SJSA1 (cell line): Measurements from ENCODE around the gene LRRK2. TPM values are rescaled to one million over a fixed set of nuclear protein-coding genes. Genes with fewer than 3 reads are reported as not detected.
"Not testable (repeated sequence)": the region's sequence is repeated elsewhere in the genome, so short reads cannot be mapped to it uniquely, and the experiment has no call there.

Experiments
- DNase-seq, 2 experiments: peaks; one replicate each; pipeline ENCODE4 v3.0.0-alpha.2; 2015 to 2020; ENCODE audit warnings: low spot score in 2 of 2, low read depth in 1 of 2
- H3K27ac ChIP-seq: fragments of 250-450 bp; sonication (Bioruptor Pico); 2 replicates; pipeline ENCODE4 v1.5.1; 2020; ENCODE audit warnings: mild to moderate bottlenecking, moderate library complexity
- H3K27me3 ChIP-seq: fragments of 250-450 bp; sonication (Bioruptor Pico); replicated peaks from 2 replicates; pipeline ENCODE4 v1.5.1; 2020; ENCODE audit warnings: mild to moderate bottlenecking, moderate library complexity
- H3K36me3 ChIP-seq: fragments of 250-450 bp; sonication (Bioruptor Pico); 2 replicates; pipeline ENCODE4 v1.5.1; 2020; ENCODE audit warnings: mild to moderate bottlenecking
- H3K4me1 ChIP-seq: fragments of 250-450 bp; sonication (Bioruptor Pico); replicated peaks from 2 replicates; pipeline ENCODE4 v1.6.1; 2021; ENCODE audit warnings: mild to moderate bottlenecking
- H3K4me3 ChIP-seq: fragments of 250-450 bp; sonication (Bioruptor Pico); 2 replicates; pipeline ENCODE4 v1.5.1; 2020; ENCODE audit warnings: mild to moderate bottlenecking
- H3K9me3 ChIP-seq: fragments of 250-450 bp; sonication (Bioruptor Pico); replicated peaks from 2 replicates; pipeline ENCODE4 v1.5.1; 2020; ENCODE audit warnings: mild to moderate bottlenecking
- total RNA-seq: library from RNA; depleted of rRNA; stranded (reverse); fragments of >200 nt; shearing (Covaris generic); gene quantifications from 2 replicates; pipeline ENCODE4 v1.2.3, GENCODE V29; 2014

LRRK2 gene
- total RNA-seq, 1 experiment from 2014 or later, result 0.11 TPM

DNA sequence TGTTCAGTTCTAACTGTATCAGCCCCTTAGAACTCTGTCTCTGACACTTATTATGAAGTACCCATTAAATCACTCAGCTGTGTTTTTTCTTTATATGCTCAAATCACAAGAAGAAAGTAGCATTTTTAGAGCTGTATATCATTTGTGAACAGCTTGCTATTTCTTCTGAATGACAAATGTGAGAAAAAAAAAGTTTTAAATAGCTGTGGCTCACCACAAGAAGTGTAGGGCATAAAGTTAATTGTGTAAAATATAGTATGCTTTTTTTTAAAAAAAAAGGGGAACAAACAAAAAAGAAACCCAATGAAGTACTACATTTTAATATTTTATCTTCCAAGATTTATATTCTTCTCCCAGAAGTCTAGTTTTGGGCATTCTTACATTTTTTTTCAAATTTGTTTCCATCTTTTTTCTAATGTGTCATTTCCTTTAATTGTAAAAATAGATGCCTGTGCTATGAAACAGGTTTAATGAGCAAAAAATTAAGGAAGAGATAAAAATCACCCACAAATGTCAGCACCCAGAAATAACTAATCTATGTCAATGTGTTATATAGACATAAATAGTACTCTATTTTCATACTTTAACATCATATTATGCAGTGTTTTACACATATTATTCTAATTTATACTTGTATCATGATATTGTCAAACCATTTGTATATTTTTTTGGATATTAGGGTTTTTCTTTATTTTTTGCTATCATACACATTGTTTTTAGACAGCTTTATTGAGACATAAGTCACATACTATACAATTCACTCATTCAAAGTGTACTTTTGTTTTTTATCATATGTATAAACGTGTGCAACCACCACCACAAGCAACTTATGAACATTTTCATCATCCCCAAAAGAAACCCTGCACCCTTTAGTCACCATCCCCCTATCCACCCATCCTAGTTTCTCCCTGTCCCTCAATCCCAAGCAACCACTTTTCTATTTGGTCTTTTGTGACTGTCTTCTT is 22.4 kb upstream of the LRRK2 start:
- H3K27me3 ChIP-seq, result no peaks in the 10 kb centered on the region
- no peak overlapping the region for H3K27ac ChIP-seq
- H3K4me3 ChIP-seq, result no peak overlapping the region
- H3K4me1 ChIP-seq, result no peaks in the 10 kb centered on the region
- no peaks in the 10 kb centered on the region; the same call in 1 of the 2 replicates for H3K9me3 ChIP-seq
- no peaks in the 10 kb centered on the region for H3K36me3 ChIP-seq
- DNase-seq, result no peak

DNA sequence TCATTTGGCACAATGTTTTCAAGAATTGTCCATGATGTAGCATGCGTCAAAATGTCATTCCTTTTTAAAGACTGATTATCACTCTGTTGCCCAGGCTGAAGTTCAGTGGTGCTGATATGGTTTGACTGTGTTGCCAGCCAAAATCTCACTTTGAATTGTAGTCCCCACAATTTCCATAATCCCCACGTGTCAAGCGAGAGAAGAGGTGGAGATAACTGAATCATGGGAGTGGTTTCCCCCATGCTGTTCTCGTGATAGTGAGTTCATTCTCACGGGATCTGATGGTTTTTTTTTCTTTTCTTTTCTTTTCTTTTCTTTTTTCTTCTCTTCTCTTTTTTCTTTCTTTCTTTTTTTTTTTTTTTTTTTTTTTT is 21.8 kb upstream of the LRRK2 start:
- no peaks in the 10 kb centered on the region for H3K36me3 ChIP-seq
- no peak overlapping the region for H3K27ac ChIP-seq
- H3K4me1 ChIP-seq, result no peaks in the 10 kb centered on the region
- H3K4me3 ChIP-seq, result no peak overlapping the region
- H3K9me3 ChIP-seq, result no peaks in the 10 kb centered on the region; the same call in 1 of the 2 replicates
- H3K27me3 ChIP-seq, result no peaks in the 10 kb centered on the region
- DNase-seq, result no peak

DNA sequence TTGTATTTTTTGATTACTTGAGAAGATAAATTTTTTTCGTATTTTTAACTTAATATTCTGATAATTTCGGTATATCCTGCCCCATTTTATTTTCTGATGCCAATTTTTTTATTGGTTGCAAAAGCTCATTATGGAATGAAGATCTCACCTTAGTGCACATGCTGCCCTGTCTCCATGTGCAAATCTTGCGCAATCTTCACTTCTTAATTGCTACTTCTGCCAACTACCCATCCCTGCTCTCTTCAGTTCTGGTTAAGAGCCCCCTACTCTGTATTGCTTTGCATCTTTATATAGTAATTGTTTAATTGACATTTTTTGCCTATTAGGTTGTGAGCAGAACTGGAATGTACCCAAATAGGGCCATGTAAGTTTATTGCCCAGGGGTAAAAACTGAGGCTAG is 20.5 kb upstream of the LRRK2 start:
- no peaks in the 10 kb centered on the region for H3K36me3 ChIP-seq
- DNase-seq, result no peak
- no peaks in the 10 kb centered on the region for H3K4me1 ChIP-seq
- H3K27ac ChIP-seq, result no peak overlapping the region
- no peaks in the 10 kb centered on the region for H3K9me3 ChIP-seq
- H3K4me3 ChIP-seq, result no peak overlapping the region
- H3K27me3 ChIP-seq, result no peaks in the 10 kb centered on the region

DNA sequence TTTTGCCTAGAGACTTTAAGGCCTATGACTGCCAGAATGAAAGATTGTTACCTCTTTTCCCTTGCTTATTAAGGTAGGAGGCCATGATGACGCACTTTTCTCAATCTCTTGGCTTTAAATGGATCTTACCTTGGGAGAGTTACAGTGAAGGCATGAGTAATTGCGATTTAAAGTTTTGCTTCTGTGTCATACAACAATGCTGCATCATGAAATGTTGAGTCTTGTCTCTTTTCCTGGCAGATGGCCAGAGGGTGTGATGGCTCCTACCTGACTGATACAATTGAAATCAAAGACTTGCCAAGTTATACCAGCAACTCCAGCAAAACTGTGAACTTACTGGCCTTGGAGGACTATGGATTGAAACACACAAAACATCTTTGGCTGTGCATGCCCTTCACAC is 17.2 kb upstream of the LRRK2 start:
- H3K27me3 ChIP-seq, result no peaks in the 10 kb centered on the region
- no peaks in the 10 kb centered on the region for H3K36me3 ChIP-seq
- no peaks in the 10 kb centered on the region for H3K4me1 ChIP-seq
- H3K9me3 ChIP-seq, result no peaks in the 10 kb centered on the region
- no peak overlapping the region for H3K4me3 ChIP-seq
- H3K27ac ChIP-seq, result no peak overlapping the region
- no peak for DNase-seq

DNA sequence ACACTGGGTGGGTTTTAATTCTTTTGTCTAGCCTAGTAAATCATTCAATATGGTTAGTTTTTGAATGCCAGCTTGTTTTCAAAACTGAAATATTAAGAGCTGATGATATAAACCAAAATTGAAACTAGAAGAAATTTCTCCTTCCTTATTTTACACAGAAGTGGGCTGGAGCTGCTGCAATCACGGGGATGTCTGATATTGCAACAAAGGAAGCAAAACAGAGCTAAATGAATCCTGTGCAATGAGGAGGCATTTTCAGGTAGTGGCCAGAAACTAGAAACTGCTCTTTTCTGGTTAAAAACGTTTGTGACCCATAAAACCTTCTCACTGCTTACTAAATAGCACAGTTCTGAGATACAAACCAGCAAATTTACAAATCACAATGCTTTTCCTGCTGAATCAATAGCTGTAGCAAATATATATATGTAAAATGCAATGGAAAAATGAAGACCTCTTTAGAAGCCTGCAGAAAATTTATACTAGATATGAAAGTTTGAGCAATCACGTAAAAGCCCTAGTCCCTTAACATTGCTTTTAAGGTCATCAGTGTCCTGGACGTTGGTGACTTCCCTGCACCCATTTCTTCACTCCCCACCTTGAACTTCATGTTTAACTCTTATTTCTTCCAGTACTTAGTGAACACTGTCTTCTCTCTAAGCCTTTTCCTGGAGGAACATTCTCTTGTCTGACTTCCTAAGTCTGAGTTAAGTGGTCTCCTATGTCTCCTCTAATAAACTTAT is 15.9 kb upstream of the LRRK2 start:
- Histone ChIP-seq H3K36me3 (no peaks in the 10 kb centered on the region), H3K27me3 (no peaks in the 10 kb centered on the region), H3K9me3 (no peaks in the 10 kb centered on the region), H3K4me3 (no peak overlapping the region), H3K27ac (no peak overlapping the region), H3K4me1 (no peaks in the 10 kb centered on the region)
- DNase-seq, result no peak

DNA sequence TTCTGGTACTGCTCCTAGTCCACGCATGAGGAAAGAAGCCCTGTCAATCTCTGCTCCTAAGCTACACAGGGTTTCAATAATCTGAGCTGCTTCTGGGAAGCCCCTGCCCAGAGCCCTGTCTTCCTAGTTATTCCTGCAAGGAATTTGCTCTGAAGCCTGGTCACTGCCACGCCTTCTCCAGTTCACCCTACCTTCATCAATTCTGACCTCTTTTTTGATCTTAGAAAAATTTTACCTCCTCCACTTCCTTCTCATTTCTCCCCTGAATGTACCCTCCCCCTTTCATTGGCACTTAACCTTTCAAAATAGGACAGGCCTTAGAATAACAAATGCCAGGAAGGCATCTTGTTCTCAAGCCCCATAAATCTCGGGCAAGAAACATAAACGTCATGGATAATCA is 14.9 kb upstream of the LRRK2 start:
- Histone ChIP-seq H3K27ac (no peak overlapping the region), H3K27me3 (no peaks in the 10 kb centered on the region), H3K9me3 (no peaks in the 10 kb centered on the region), H3K4me3 (no peak overlapping the region), H3K36me3 (no peaks in the 10 kb centered on the region), H3K4me1 (no peaks in the 10 kb centered on the region)
- no peak for DNase-seq

DNA sequence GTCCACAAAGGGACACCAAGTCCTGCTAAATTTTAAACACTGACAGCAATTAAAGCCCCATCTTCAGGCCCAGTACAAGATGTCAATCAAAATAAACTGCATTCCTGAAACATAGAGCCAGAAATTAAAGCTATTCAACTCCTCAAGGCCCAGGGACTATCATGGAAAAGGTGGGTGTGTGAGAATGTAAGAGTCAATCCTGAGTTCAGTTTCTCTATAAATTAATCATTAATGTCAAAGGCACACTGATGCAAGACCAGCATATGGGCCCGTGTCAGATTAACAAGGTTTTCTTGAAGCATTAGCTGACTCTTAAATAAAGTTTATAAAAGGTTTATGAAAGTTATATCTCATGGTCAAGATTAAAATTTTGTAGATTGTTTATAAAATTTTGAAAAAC is 13.6 kb upstream of the LRRK2 start:
- not testable (repeated sequence) for DNase-seq, H3K27me3 ChIP-seq, H3K4me3 ChIP-seq, H3K27ac ChIP-seq, H3K9me3 ChIP-seq, H3K4me1 ChIP-seq, H3K36me3 ChIP-seq

DNA sequence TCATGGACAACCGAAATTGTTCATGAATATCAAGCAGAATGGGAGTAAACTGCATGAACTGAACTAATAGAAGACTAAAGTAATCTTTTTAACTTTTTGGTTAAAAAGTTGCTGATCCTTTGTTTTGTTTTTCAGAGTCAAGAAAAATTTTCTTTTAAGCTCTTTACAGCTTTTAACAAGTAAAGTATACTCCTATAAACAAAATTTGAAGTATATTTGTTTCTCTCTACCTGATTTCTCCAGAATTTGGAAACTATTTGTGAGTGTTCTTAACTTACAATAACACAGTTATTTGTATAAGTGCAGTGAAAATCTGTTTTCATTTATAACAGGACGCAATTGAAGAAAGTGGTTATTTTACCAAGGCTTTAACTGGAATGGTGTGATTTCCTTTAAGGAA is 12.2 kb upstream of the LRRK2 start:
- Histone ChIP-seq H3K27me3 (no peaks in the 10 kb centered on the region), H3K4me1 (no peaks in the 10 kb centered on the region), H3K4me3 (no peak overlapping the region), H3K27ac (no peak overlapping the region), H3K36me3 (no peaks in the 10 kb centered on the region), H3K9me3 (no peaks in the 10 kb centered on the region)
- DNase-seq, result no peak

DNA sequence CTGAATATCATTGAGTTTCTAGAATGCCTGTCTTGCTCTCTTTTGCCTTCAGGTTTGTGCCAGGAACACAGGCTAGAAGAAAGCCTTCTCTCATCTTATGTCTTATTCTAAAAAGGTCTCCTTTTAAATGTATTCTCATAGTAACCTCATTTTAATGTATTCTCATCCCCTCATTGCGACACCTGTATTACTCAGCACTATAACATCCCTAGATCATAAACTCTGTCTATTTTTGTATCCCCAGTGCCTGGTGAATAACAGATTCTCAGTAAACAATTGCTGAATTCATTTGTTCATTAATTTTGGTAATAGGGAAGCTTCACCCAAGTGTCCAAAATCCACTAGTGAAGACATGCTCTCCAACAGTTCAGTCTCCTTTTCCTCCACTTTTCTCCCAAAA is 8.8 kb upstream of the LRRK2 start:
- Histone ChIP-seq H3K36me3 (no peaks in the 10 kb centered on the region), H3K27ac (no peak overlapping the region), H3K27me3 (no peaks in the 10 kb centered on the region), H3K4me3 (no peak overlapping the region), H3K4me1 (no peaks in the 10 kb centered on the region), H3K9me3 (no peaks in the 10 kb centered on the region)
- DNase-seq, result no peak

DNA sequence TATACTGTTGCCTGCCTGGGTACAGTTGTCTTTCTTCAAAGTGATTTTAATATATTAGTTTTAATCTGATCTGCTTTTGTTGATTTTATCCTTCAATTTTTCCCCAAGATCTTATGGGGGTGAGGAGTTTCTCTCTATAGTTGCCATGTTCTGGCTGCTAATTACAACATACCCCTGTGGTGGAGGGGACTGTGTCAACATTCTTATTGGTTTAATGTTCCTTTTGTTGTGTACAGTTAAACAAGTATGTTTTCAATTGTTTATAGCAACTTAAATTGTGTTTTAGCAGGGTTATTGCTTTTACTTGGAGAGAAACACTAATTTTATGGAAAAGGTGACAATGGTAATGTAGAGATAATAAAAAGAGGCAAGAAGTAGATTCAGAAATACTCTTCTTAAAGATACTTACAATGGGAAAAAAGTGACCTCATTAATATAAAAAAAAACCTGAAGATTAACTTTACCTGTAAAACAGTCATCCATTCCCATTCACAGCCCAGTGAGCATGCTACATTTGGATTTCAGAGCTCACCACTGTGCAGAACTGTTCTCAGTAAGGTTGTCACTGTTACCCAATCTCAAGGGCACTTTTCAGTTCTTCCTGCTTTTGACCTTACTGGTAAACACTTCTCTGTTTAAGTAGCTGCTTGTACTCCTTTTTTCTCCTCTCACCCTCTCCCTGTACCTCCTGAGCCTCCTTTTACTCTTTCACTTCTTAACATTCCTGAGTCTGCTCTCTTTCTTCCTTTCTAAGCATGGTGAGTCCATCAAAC is 8.1 kb upstream of the LRRK2 start:
- no peak overlapping the region for H3K4me3 ChIP-seq
- no peak overlapping the region for H3K27ac ChIP-seq
- DNase-seq, result no peak
- H3K27me3 ChIP-seq, result no peaks in the 10 kb centered on the region
- no peaks in the 10 kb centered on the region for H3K4me1 ChIP-seq
- H3K36me3 ChIP-seq, result no peaks in the 10 kb centered on the region
- H3K9me3 ChIP-seq, result no peaks in the 10 kb centered on the region

DNA sequence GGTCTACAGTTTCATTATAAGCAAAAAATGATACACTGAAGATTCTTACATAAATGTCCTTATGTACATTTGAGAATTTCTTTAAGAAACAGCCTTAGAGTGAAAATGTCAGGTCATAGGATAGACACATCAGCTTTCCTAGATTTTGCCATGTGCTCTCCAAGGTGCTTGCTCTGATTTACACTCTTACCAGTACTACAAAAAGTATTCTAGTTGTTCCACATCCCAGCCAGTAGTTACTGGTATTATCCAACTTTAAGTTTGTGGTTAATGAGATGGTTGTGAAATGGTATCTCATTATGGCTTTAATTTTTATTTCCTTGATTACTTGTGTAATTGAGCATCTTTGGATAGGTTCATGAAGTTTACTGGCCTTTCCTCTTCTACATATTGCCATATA is 5.0 kb upstream of the LRRK2 start:
- H3K4me1 ChIP-seq, result peaks cover 7% of the 10 kb centered on the region
- H3K9me3 ChIP-seq, result no peaks in the 10 kb centered on the region

DNA sequence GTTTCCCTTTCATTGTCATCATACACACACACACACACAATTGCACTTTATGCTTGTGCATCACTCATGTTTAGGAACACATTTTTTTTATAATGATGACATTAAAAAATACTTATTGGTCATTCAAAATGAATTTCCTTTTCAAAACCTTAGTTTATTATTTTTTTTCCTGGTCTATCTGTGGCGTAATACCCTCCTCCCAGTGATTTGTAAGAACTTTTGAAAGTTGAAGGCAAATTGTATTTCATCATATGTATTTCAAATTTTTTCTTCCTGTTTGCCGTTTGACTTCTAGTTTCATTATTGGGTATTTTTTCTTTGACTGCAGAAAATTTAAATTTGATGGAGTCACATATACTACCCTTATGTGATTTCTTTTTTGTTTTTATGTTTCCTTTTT is 2.5 kb upstream of the LRRK2 start:
- H3K4me3 ChIP-seq, result no peak overlapping the region
- H3K36me3 ChIP-seq, result no peaks in the 10 kb centered on the region
- DNase-seq, result no peak

More for the DNA sequence above, 5.0 kb upstream of the LRRK2 start:
- Histone ChIP-seq H3K27me3 (peaks cover 10% of the 10 kb centered on the region), H3K27ac (no peak overlapping the region), H3K4me3 (no peak overlapping the region), H3K36me3 (no peaks in the 10 kb centered on the region)
- no peak for DNase-seq

DNA sequence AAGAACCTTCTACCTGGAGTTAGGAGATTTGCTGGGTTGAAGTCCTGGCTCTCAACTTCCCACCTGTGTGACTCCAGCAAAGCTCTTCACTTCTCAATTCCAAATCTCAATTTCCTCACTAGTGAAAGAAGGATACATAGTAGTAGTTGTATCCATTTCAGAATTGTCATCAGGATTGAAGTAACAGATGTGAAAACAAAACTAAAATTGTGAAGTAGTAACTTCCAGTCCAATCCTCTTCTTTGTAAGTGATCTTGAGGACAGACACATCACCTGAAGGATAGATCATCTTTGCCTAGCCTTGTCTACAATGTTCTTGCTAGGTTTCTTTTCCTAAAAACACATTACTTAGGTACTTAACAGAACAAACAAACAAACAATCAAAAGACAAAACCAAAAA is 1.2 kb upstream of the LRRK2 start:
- DNase-seq, result no peak
- Histone ChIP-seq H3K4me3 (no peak overlapping the region), H3K27ac (no peak overlapping the region)

More for the DNA sequence above, 2.5 kb upstream of the LRRK2 start:
- no peak overlapping the region for H3K27ac ChIP-seq
- peaks cover 10% of the 10 kb centered on the region for H3K4me1 ChIP-seq
- no peaks in the 10 kb centered on the region for H3K9me3 ChIP-seq
- H3K27me3 ChIP-seq, result peaks cover 25% of the 10 kb centered on the region

More for the DNA sequence above, 1.2 kb upstream of the LRRK2 start:
- peaks cover 25% of the 10 kb centered on the region for H3K27me3 ChIP-seq
- peaks cover 10% of the 10 kb centered on the region for H3K4me1 ChIP-seq
- no peaks in the 10 kb centered on the region for H3K36me3 ChIP-seq
- H3K9me3 ChIP-seq, result no peaks in the 10 kb centered on the region
